WTC11 (cell line): ENCODE results near the gene ZSWIM4. TPM values are rescaled to one million over a fixed set of nuclear protein-coding genes. Genes with fewer than 3 reads are reported as not detected.

ENCODE experiments used
- ATAC-seq: fragments of 200-7000 bp; cut with Tn5 transposase; 2 replicates; pipeline ENCODE4 v1.10.0; 2021; ENCODE audit warnings: mild to moderate bottlenecking, moderate library complexity
- CTCF ChIA-PET: fragments of 300-600 bp; sonication (Branson Sonifier 250); formaldehyde crosslinking; loops from one replicate; lab custom pipeline; 2021; ENCODE audit warnings: antibody characterized with exemption; lab: Charles Lee
- POLR2A ChIA-PET: fragments of 350-600 bp; sonication (Branson Sonifier 250); formaldehyde crosslinking; loops from one replicate; lab custom pipeline; 2021; ENCODE audit warnings: antibody characterized with exemption; lab: Charles Lee
- DNase-seq: peaks from one replicate; pipeline ENCODE4 v3.0.0; 2021; ENCODE audit warnings: low spot score
- H3K27ac Mint-ChIP-seq: 2 replicates; pipeline ENCODE4 v1.8.0; 2021; ENCODE audit warnings: mixed read lengths
- H3K27me3 Mint-ChIP-seq: 2 replicates; pipeline ENCODE4 v1.8.0; 2021; ENCODE audit warnings: low read depth, mild to moderate bottlenecking, moderate library complexity, mixed read lengths
- H3K36me3 Mint-ChIP-seq: 2 replicates; pipeline ENCODE4 v1.8.0; 2021; ENCODE audit warnings: mixed read lengths
- H3K4me1 Mint-ChIP-seq: 2 replicates; pipeline ENCODE4 v1.8.0; 2022; ENCODE audit warnings: mixed read lengths
- H3K4me3 Mint-ChIP-seq: 2 replicates; pipeline ENCODE4 v1.8.0; 2021; ENCODE audit warnings: mild to moderate bottlenecking, moderate library complexity, mixed read lengths
- H3K9me3 Mint-ChIP-seq: 2 replicates; pipeline ENCODE4 v1.8.0; 2021; ENCODE audit warnings: mixed read lengths
- CTCF ChIP-seq: fragments of 200-600 bp; IDR thresholded peaks from 2 replicates; pipeline ENCODE4 v1.8.0; 2022; ENCODE audit warnings: antibody characterized with exemption
- ELF4 ChIP-seq: sonication (generic); formaldehyde crosslinking; IDR thresholded peaks from 2 replicates; pipeline ENCODE4 v1.8.1; 2022; ENCODE audit warnings: low read depth, mild to moderate bottlenecking, moderate library complexity, missing genetic modification reagents
- FOXJ3 ChIP-seq: sonication (generic); formaldehyde crosslinking; IDR thresholded peaks from 2 replicates; pipeline ENCODE4 v1.9.0; 2021; ENCODE audit warnings: missing genetic modification reagents, mild to moderate bottlenecking, borderline replicate concordance
- HMGXB4 ChIP-seq: sonication (generic); formaldehyde crosslinking; IDR thresholded peaks from 2 replicates; pipeline ENCODE4 v1.8.1; 2023; ENCODE audit warnings: mild to moderate bottlenecking, moderate library complexity, missing genetic modification reagents
- JUN ChIP-seq: sonication (generic); formaldehyde crosslinking; IDR thresholded peaks from 2 replicates; pipeline ENCODE4 v1.8.0; 2023; ENCODE audit warnings: mild to moderate bottlenecking, missing genetic modification reagents
- MAX ChIP-seq: sonication (generic); formaldehyde crosslinking; IDR thresholded peaks from 2 replicates; pipeline ENCODE4 v1.8.0; 2022; ENCODE audit warnings: mild to moderate bottlenecking, missing genetic modification reagents
- NFYB ChIP-seq: sonication (generic); formaldehyde crosslinking; conservative IDR thresholded peaks from 2 replicates; pipeline ENCODE4 v1.8.0; 2022; ENCODE audit warnings: low read depth, missing genetic modification reagents
- SMAD3 ChIP-seq: sonication (generic); formaldehyde crosslinking; IDR thresholded peaks from 2 replicates; pipeline ENCODE4 v1.8.0; 2022; ENCODE audit warnings: missing genetic modification reagents, mild to moderate bottlenecking, borderline replicate concordance
- SP1 ChIP-seq: sonication (generic); formaldehyde crosslinking; conservative IDR thresholded peaks from 2 replicates; pipeline ENCODE4 v1.8.1; 2022; ENCODE audit warnings: missing genetic modification reagents
- TEAD4 ChIP-seq: sonication (generic); formaldehyde crosslinking; IDR thresholded peaks from 2 replicates; pipeline ENCODE4 v1.8.0; 2022; ENCODE audit warnings: mild to moderate bottlenecking, missing genetic modification reagents
- TP53 ChIP-seq: sonication (generic); formaldehyde crosslinking; IDR thresholded peaks from 2 replicates; pipeline ENCODE4 v1.8.1; 2023; ENCODE audit warnings: mild to moderate bottlenecking, missing genetic modification reagents
- ZNF121 ChIP-seq: sonication (generic); formaldehyde crosslinking; IDR thresholded peaks from 2 replicates; pipeline ENCODE4 v1.8.0; 2023; ENCODE audit warnings: missing genetic modification reagents
- ZNF317 ChIP-seq: sonication (generic); formaldehyde crosslinking; IDR thresholded peaks from 2 replicates; pipeline ENCODE4 v1.8.1; 2023; ENCODE audit warnings: low read depth, mild to moderate bottlenecking, moderate library complexity, missing genetic modification reagents, borderline replicate concordance
- ZNF423 ChIP-seq: fragments of 250-450 bp; sonication (Bioruptor Pico); IDR thresholded peaks from 2 replicates; pipeline ENCODE4 v2.1.2; 2022; ENCODE audit warnings: mild to moderate bottlenecking, moderate library complexity
- ZNF425 ChIP-seq: fragments of 250-450 bp; sonication (Bioruptor Pico); conservative IDR thresholded peaks from 2 replicates; pipeline ENCODE4 v1.9.0; 2021; ENCODE audit warnings: mild to moderate bottlenecking
- ZNF512 ChIP-seq: sonication (generic); formaldehyde crosslinking; IDR thresholded peaks from 2 replicates; pipeline ENCODE4 v1.8.1; 2022; ENCODE audit warnings: missing genetic modification reagents, borderline replicate concordance
- total RNA-seq: library from RNA; stranded (reverse); gene quantifications from 3 replicates; pipeline ENCODE4 v1.2.3, GENCODE V29; 2021

The ZSWIM4 gene
- total RNA-seq, 1 experiment from 2014 or later: 33.4 TPM

GRCh38 chr19:13783565-13784500, 11.4 kb upstream of the ZSWIM4 start:
- no peak for ATAC-seq
- Mint-ChIP-seq H3K4me3 (no peak overlapping the region), H3K9me3 (no peaks in the 10 kb centered on the region), H3K27me3 (no peaks in the 10 kb centered on the region), H3K27ac (no peak overlapping the region; the same call in 1 of the 2 replicates), H3K36me3 (peaks cover 7% of the 10 kb centered on the region), H3K4me1 (peaks cover 14% of the 10 kb centered on the region)
- TF ChIP-seq ZNF121: peak; percentile 18; the same call in 1 of the 2 replicates
- no peak for TF ChIP-seq SMAD3
- no peak for DNase-seq
- POLR2A ChIA-PET: interaction anchor here (0.7 to 1.7 kb wide), 3 partner anchors 12 to 91 kb away, joined by 3 to 8 read pairs (median 4); partner anchors contain the start of gene ZSWIM4
- CTCF ChIA-PET: interaction anchor here (0.6 to 3.5 kb wide), 14 partner anchors 9 to 275 kb away, joined by 3 to 70 read pairs (median 5); partner anchors contain the start of genes C19orf53, MRI1 and ZSWIM4

GRCh38 chr19:13784731-13785452, 10.4 kb upstream of the ZSWIM4 start:
- peak; percentile 87 for ATAC-seq
- H3K4me1 Mint-ChIP-seq: peaks cover 14% of the 10 kb centered on the region
- POLR2A ChIA-PET: interaction anchor here (0.7 kb wide), 1 partner anchor 92 kb away, joined by 3 read pairs; no protein-coding TSS in a partner anchor

GRCh38 chr19:13788991-13789390, 6.3 kb upstream of the ZSWIM4 start:
- no peaks in the 10 kb centered on the region for H3K9me3 Mint-ChIP-seq
- no peaks in the 10 kb centered on the region for H3K36me3 Mint-ChIP-seq
- H3K4me3 Mint-ChIP-seq: no peak overlapping the region
- H3K4me1 Mint-ChIP-seq: peaks cover 9% of the 10 kb centered on the region
- DNase-seq: no peak
- CTCF ChIA-PET: interaction anchor here (1.0 to 2.7 kb wide), 2 partner anchors 29 to 74 kb away, joined by 3 to 13 read pairs; no protein-coding TSS in a partner anchor
- H3K27ac Mint-ChIP-seq: no peak overlapping the region
- POLR2A ChIA-PET: no interaction called here
- no peaks in the 10 kb centered on the region for H3K27me3 Mint-ChIP-seq
- ATAC-seq: no peak
- TF ChIP-seq MAX (CRISPR knock-in tag) (no peak), HMGXB4 (CRISPR knock-in tag) (no peak), ZNF512 (CRISPR knock-in tag) (no peak), FOXJ3 (CRISPR knock-in tag) (no peak), ELF4 (CRISPR knock-in tag) (no peak), TP53 (CRISPR knock-in tag) (no peak), NFYB (CRISPR knock-in tag) (no peak), ZNF121 (no peak)

More at GRCh38 chr19:13784731-13785452, 10.4 kb upstream of the ZSWIM4 start:
- H3K36me3 Mint-ChIP-seq: no peaks in the 10 kb centered on the region
- H3K4me3 Mint-ChIP-seq: peak overlapping the region; percentile 8; the same call in 1 of the 2 replicates
- TF ChIP-seq SP1 (0 out of 2 replicates have a peak, but pooled peaks have one; percentile 11), JUN (no peak), CTCF (0 out of 2 replicates have a peak, but pooled peaks have one; percentile 11), ZNF317 (CRISPR knock-in tag) (no peak), ZNF425 (CRISPR knock-in tag) (no peak), TEAD4 (CRISPR knock-in tag) (no peak), ZNF423 (peak; percentile 93)
- TF ChIP-seq, all 79 proteins: peak for 3
- H3K27me3 Mint-ChIP-seq: no peaks in the 10 kb centered on the region
- peak; percentile 84 for DNase-seq
- peak overlapping the region; percentile 64; the same call in 1 of the 2 replicates for H3K27ac Mint-ChIP-seq
- CTCF ChIA-PET: interaction anchor here (0.6 to 3.5 kb wide), 19 partner anchors 9 to 274 kb away, joined by 3 to 70 read pairs (median 4); partner anchors contain the start of genes C19orf53, MRI1 and ZSWIM4
- no peaks in the 10 kb centered on the region for H3K9me3 Mint-ChIP-seq
